ENCODE results near the gene TNS1.

- TF ChIP-seq CTCF (IDR thresholded peaks at IDR 0.05) (no peak), POLR2A (IDR thresholded peaks at IDR 0.05) (no peak)
Observed at GRCh38 chr2:218032336-218033171, 29.8 kb upstream of the TNS1 start.

All from lower leg skin (tissue), 3 donors.